GM21367 (cell line): ENCODE measurements around the gene ODAD3.
"Not testable (repeated sequence)": the region's sequence is repeated elsewhere in the genome, so short reads cannot be mapped to it uniquely, and the experiment has no call there.

Experiments
- ATAC-seq: cut with Tn5 transposase; IDR thresholded peaks from one replicate; pipeline ENCODE4 v1.9.1; 2021; ENCODE audit not compliant: unreplicated experiment

Gene ODAD3

DNA sequence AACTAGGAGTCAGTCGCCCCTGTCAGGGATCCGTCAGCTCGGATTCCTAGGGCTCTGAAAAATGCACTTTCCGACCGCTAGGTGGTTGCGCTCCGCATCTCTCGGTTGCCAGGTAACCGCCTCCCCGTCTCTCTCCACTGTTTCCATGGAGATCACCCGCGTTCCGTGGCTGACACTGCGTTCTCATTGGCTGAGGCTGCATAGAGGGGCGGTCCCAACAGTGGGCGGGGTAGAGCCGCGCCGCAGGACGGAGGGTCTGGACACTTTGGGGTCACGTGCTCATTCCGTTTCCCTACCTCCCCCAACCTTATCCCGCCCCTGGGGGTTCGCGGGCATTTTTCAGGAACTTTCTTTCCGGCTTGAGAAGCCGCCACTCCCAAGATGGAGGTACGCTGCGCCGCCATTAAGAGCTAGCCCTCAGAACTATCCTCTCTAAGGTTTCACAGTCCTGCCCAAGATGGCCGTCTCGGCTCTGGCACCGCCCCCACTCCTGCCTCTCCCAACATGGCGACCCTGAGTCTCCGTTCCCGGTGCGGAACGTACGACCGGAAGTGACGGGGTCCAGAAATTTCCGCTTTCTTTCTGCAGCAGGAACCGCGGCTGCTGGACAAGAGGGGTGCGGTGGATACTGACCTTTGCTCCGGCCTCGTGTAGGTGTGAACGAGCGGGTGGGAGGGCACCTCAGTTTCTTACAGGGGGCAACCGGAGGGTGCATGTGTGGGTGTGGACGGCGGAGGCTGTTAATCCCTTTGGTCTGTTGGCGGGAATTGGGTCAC is at the start of gene ODAD3, which contains the start of gene PRKCSH:
ODAD3 (minus strand) TSS at position 65 of the 776 bp plus-strand sequence. CDS start 105 bp downstream, outside the sequence.
PRKCSH (plus strand) TSS at position 579 of the 776 bp plus-strand sequence. CDS start 483 bp downstream, outside the sequence.
- peak; percentile 82 for ATAC-seq

DNA sequence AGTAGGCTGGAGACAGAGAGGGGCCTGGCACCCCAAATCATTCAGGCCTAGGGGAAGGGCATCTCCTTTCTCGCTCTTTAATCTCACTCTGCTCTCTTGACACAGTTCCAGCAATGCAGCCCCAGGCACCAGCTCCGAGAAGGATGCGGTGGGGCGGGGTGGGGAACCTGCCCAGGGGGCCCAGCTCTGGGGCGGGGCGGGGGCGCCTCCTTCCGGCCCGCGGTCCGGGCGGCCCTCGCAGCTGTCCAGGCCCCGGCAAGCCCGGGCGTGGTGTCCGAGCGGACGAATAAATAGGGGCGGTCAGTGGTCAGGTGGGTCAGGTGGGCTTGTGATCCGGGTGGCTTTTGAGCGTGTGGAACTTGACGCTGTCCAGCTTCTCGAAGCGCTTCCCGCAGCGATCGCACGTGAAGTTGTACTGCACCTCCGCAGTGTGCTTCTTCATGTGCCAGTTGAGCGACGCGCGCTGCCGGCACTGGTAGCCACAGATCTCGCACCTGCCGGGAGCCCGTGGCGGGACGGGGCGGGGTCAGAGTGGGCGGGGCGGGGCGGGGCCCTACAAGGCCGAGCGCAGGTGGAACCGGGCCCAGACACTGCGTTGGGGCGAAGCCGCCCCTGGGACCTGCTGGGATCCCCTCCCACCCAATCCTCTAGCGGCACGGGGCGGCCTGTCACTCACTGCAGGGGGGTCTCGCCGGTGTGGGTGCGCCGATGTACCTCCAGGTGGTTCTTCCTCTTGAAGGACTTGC is 48.6 kb upstream of the ODAD3 start:
- no peak for ATAC-seq

DNA sequence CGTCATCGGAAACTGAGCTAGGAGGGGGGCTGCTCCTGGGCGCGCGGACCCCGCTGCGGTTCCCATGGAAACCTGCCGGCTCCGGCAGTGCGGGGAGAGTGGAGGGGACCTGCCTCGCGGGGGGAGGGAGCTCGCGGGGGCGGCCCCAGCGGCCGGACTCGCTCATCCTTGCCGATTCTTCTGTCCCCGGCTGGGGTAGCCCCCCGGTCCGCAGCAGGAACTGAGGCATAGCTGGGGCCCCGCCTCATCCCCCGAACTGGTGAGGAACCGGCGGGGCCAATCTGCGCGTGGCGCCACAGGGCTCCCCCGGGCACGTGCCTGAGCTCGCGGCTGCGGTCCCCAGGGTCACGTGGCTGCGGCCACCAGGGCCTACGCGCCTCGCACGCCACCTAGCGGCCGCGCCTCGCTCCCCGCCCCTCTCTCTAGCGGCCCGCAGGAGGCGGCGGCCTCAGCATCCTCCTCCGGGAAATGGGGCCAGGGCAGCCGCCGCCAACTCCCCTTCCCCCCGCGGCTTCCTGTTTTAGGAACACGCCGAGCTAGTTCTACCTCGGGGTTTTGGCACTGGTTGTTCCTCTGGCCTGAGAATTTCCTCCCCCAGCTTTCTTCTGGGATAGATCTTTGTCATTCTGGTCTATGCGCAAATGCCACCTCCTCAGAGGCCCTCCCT is 47.6 kb upstream of the ODAD3 start:
- ATAC-seq = no peak

DNA sequence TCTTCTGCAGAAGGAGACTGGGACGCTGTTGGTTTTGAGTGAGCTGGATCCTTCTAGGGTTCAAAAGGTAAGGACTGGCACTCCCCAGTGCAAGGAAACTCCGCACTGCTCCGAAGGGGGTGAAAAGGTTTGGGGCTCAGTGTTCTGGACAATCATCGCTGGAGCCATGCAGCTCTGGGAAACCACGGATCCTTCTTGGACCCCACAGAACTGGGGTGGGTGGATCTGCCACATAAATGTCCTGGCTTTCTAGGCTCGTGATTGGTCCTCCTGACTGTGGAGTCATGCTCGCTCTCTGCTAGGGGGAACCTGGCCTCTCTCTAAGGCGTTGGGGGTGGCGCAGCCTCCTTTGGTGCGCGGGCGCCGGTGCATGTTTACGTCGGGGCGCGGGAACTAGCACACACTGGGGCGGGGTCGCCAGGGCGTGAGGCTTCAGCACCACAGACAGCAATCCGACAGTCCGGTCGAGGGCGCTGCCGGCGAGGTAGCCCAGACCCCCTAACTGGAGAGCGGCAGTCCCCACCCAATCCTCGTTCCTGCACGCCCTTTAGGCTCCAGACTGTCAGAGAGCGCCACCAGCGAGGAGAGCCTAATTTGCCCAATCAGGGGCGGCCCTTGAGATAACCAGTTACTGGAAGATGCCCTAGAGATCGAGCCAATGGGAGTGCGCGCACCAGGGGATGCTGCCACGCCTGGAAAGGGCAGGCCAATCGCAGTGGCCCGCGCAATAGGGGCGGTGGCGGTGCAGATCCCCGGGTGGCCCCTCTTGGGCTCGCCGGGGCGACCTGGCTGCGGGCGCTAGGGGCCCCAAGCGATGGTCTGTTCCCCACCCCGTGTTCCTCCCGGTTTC is 46.8 kb upstream of the ODAD3 start:
- ATAC-seq = no peak

DNA sequence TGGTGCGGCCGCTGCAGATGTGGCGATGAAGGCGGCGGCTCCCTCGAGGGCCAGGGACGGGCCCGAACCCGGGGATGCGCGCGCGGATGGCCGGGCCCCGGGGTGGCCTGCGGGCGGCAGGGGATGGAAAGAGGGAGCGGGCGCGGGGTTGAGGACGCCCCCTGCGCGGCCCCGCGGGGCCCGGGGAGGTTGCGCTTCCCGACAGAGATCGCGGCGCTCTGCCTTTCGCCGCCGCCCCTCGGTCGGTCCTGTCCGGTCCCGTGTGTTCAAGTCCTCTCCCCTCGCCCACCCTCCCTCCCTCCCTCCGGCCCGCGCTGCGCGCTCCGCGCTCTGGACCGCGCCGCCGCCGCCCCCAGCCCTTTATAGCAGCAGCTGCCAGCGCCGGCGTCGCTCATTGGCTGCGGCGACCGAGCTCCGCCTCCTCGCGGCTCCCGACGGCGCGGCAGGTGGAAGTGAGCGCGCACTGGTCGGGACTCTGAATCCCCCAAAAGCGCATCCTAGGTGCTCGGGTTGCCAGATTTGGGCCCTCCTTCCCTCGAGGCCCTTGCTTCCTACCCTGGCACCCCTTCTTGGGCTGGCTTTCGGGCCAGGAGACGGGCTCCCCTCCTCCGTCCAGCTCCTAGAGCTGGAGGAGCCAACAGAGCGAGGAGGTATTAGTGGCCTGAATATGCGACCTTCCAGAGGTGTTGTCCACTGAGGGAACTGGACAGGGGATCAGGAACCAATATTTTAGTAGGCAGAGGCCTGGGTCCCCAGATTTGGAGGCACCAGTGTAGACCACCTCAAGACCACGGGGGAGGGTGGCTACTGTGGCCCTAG is 46.0 kb upstream of the ODAD3 start, which contains the start of gene ELAVL3:
ELAVL3 (minus strand) TSS at position 332 of the 819 bp plus-strand sequence. CDS start 438 bp downstream, outside the sequence.
- ATAC-seq = no peak

DNA sequence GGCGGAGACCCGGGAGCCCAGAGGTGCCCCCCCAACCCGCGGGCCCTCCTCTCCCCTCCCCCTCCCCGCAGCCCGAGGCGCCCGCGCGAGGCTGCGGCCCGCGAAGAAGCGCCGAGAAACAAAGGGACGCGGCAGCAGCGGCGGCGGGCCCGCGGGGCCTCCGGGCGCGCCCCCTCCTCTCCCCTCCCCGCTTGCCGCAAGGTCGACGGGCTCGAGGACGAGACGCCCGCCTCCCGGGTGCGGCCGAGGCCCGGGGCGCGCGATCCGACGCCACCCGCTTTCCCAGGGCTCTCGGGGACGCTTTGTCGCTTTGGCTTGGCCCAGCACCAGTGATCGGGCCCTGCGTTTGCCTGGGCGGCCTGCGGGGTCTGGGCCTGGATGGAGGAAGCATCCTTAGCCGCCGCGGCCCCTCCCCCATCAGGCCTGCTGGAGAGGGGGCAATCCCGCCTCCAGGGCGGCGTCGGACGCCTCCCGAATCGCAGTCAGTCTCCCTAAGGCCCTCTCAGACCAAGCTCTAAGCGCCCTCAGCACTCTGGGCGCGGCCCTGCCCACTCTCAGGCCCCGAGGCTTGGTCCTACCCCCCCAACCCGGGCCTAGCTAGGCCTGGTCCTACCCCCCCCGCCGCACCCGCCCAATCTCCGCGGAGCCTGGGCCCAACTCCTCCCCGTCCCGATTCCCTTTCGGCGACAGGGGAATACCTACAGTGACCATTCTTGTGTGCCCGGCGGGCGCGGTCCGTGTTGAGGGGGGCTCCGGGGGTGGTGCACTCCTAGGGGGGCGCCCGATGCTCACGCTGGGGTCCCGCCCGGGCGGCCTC is 45.2 kb upstream of the ODAD3 start:
- ATAC-seq = no peak

DNA sequence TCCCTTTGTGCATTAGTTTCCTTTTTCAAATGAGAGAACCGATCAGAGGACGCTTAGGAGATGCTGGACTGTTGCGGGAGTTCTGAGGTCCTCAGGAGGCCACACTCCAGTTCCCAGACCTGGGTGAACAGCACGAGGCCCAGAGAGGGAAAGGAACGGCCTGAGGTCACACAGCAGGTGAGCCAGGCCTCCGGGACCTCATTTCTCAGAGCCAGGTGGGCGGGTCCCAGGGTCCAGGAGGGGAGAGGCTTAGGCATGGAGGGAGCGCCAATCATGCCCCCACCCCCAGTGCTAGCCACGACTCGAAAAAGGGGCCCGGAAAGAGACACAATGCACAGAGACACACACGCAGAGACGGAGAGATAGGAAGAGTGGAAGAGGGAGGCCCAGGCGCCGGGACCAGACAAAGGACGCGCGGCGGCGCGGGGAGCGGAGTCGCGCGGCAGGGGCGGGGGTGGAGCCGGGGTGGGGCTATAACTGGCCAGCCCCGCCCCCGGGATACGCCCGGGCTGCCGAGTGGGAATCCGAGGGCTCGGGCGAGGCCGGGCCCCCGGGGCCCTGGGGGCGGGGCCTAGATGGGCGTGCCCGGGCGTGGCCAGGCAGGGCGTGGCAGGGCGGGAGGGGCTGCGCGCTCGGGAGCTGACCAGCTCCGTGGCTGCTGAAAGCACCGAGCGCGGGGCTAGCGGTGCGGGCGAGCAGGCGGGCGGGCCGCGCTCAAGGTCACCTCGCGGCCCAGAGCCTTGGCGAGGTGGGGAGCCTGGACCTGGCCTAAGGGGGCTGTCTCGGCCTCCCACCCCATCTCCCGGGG is 44.4 kb upstream of the ODAD3 start:
- ATAC-seq = no peak

DNA sequence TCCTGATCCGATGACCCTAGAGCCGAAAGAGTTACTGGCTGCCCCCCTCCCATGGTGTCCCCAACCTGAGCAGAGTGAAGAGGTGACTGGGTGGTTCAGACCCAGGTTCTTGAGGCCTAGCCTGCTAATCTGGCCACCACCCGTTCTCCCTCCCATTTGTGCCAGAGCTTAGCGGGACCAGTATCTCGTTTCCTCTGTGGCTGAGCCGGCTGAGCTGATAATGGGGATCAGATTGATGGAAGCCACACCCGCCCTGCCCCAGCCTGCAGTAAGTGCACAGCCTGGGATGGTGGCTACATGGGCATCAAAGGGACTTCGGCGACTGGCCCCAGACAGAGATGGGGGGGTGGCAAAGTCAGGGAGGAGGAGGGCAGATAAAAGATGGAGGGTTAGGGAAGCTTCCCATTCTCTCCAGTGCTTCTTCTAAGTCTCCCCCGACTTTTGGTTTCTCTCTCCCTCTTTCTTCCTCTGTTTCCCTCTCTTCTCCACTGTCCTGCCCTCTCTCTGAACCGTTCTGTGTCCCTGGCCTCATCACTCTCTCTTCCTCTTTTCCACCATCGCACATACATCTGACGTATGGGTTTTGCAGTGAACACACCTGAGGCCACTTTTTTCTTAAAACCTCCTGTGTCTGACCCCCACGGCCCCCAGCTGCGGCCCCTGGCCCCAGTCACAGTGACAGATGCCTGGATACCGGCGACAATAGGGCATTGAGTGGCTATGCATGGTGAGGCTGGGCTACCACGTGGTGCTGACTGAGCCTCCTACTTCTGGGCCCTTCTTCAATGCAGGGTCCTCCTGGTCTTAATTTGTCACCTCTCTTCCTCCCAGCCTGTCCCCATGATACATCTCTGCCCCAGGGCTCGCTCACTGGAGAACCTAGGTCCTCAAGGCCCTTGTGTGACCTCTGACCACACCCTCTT is 43.5 kb upstream of the ODAD3 start:
- no peak for ATAC-seq

DNA sequence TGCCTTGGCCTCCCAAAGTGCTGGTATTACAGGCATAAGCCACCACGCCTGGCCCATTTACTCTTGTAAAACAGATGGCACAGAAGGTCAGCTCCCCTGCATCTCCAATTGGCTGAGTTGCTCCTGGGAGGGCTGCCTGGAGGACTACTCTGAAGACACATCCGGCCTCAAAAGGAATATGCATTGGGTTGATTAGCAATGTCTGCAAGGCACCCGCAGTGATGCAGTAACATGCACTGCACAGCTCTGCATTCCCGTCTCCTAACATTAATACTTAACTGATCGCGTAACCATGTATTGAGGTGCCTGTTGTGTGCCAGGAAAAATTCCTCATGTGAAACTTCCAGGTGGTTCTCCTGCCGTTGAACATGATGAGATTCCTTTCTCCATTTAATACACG is 40.9 kb upstream of the ODAD3 start:
- no peak for ATAC-seq

DNA sequence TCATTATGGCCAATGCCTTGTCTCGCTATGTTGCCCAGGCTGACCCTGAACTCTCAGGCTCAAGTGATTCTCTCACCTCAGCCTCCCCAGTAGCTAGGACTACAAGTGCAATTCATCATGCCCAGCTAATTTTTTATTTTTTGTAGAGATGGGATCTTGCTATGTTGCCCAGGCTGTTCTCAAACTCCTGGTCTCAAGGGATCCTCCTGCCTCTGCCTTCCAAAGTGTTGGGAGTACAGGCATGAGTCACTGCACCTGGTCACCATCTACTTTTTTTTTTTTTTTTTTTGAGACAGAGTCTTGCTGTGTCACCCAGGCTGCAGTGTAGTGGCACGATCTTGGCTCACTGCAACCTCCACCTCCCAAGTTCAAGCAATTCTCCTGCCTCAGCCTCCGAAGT is 40.4 kb upstream of the ODAD3 start:
- not testable (repeated sequence) for ATAC-seq

DNA sequence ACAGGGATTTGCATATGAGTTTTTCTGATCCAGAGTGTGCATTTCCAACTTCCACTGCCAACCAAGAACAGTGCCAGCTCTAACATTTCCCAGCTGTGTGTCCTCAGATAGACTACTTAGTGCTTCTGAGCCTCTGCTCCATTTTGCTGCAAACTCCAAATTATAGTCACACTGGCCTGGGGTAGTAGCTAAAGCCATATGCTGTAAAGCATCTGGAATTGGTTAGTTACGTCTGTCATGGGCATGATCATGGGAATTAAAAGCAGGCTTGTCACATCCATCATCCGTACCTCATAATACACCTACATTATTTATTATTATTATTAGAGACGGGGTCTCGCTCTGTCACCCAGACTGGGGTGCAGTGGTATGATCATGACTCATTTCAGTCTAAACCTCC is 38.8 kb upstream of the ODAD3 start:
- no peak for ATAC-seq

DNA sequence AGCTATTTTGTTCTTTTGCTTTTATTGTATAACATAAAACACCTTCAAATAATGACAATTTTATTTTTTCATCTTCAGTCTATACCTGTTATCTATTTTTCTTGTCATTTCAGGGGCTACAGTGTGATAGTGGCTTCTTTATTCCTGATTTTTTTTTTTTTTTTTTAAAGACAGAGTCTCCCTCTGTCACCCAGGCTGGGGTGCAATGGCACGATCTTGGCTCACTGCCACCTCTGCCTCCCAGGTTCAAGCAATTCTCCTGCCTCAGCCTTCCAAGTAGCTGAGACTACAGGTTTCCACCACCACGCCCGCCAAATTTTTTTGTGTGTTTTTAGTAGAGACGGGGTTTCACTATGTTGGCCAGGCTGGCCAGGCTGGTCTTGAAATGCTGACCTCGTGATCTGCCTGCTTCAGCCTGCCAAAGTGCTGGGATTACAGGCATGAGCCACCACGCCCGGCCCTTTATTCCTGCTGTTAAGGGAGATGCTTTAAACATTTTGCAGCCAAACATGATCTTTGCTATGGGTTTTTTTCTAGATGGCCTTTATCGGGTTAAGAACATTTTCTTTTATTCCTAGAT is 33.4 kb upstream of the ODAD3 start:
- not testable (repeated sequence) for ATAC-seq

DNA sequence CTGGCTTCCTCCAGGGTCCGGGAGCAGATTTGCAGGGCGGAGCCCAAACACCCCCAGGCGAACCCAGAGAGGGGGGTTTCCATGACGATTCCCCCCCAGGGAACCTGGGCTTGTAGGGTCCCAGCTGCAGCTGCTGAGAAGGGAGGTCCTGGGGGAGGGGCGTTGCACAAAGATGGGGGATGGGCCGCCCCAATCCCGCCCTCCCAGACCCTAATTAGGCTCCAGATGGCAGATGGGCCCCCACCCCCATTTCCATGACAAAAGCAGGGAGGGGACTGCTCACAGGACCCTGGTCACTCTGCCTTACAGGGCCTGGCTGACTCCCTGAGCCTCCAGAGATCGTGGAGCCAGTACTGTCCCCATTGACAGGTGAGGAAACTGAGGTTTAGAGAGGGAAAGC is 30.7 kb upstream of the ODAD3 start:
- no peak for ATAC-seq

DNA sequence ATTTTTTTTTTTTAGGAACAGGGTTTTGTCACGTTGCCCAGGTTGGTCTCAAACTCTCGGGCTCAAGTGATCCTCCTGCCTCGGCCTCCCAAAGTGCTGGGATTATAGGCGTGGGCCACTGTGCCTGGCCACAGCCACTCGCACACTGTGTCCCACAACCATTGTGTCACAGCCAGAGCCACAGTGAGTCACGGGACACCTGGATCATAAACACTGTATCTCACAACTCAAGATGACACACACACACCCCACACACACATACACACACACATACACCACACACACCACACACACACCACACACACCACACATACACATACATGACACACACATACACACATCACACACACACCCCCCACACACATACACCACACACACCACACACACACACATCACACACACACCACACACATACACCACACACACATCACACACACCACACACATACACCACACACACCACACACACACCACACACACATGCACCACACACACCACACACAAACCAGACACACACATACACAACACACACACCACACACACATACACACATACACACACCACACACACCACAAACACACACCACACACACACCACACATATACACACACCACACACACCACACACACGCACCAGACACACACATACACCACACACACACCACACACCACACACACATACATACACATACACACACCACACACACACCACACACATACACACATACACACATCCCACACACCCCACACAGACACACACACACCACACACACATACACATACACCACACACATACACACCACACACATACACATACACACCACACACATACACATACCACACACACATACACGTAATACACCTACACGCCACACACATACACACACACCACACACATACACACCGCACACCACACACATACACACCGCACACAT is 29.7 kb upstream of the ODAD3 start:
- ATAC-seq = no peak

DNA sequence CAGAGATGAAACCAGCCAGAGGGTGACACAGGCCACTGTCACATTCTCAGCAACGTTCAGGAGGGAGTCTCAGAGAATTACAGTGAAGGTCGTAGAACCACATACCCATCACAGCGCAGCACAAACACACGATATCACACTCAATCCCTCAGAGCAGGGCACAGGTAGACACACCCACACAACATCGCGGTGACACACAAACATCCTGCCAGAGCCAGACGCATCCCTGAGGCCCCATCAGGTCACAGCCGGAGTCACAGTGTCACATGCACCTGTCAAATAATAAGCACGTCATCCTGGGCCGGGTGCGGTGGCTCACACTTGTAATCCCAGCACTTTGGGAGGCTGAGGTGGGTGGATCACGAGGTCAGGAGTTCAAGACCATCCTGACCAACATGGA is 28.5 kb upstream of the ODAD3 start:
- ATAC-seq = no peak

DNA sequence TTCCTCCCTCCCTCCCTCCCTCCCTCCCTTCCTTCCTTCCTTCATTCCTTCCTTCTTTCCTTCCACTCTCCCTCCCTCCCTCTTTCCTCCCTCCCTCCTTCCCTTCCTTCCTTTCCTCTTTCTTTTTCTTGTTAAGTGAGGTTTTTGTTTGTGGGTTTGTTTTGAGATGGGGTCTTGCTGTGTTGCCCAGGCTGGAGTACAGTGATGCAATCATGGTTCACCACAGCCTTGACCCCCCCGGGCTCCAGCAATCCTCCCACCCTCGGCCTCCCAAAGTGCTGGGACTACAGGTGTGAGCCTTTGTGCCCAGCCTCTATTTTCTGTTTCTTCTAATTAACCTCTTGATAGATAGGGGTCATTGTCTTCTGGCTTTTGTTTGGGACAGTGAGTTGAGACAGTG is 26.5 kb upstream of the ODAD3 start:
- ATAC-seq = no peak
